B cell (primary cell): ENCODE results near the gene DIMT1. TPM values are rescaled to one million over a fixed set of nuclear protein-coding genes. Genes with fewer than 3 reads are reported as not detected.

ENCODE experiments used
- ATAC-seq: fragments of 200-7000 bp; cut with Tn5 transposase; one replicate; pipeline ENCODE4 v1.10.0; 2021; ENCODE audit warnings: low read depth, mild to moderate bottlenecking, moderate number of reproducible peaks, moderate library complexity
- CTCF ChIA-PET: fragments of 350-600 bp; sonication (Branson Sonifier 250); formaldehyde crosslinking; loops from one replicate; lab custom pipeline; 2021; ENCODE audit warnings: antibody characterized with exemption, inconsistent platforms; lab: Charles Lee
- POLR2A ChIA-PET: fragments of 350-600 bp; sonication (Branson Sonifier 250); formaldehyde crosslinking; loops from one replicate; lab custom pipeline; 2021; ENCODE audit warnings: antibody characterized with exemption; lab: Charles Lee
- DNase-seq: peaks from one replicate; pipeline ENCODE4 v3.0.0; 2013
- H2AFZ ChIP-seq: 2 replicates; pipeline ENCODE4 v1.6.1; 2012; ENCODE audit warnings: mild to moderate bottlenecking, low read depth, low read length; ENCODE audit not compliant: insufficient read depth, poor library complexity, severe bottlenecking
- H3K27ac ChIP-seq, 2 donors: 1 replicate in 1 of 2; 2 replicates in 1 of 2; pipeline ENCODE4 v1.5.1; 2012 to 2013; ENCODE audit warnings: low read length in 2 of 2, mild to moderate bottlenecking in 2 of 2, moderate library complexity in 1 of 2
- H3K27me3 ChIP-seq, 4 experiments: fragments of 200-600 bp in 1 of 4; sonication (generic) in 1 of 4; replicated peaks in 1 of 4; 1 replicate in 2 of 4; 2 replicates in 2 of 4; pipeline versions ENCODE4 v1.6.1 to v1.7.0; 2013 to 2016; ENCODE audit warnings: low read length in 3 of 4, mild to moderate bottlenecking in 2 of 4, mixed read lengths in 1 of 4, moderate library complexity in 1 of 4; ENCODE audit not compliant: insufficient read depth in 4 of 4, control insufficient read depth in 3 of 4; ENCODE audit errors: control extremely low read depth in 1 of 4
- H3K36me3 ChIP-seq, 2 experiments: replicated peaks in 1 of 2; 1 replicate in 1 of 2; 2 replicates in 1 of 2; pipeline versions ENCODE4 v1.6.1 to v1.7.1; 2013; ENCODE audit warnings: low read length in 1 of 2; ENCODE audit not compliant: insufficient read depth in 2 of 2, control insufficient read depth in 1 of 2; ENCODE audit errors: control extremely low read depth in 1 of 2, extremely low read depth in 1 of 2
- H3K4me1 ChIP-seq, 2 donors: fragments of 200-600 bp in 1 of 2; sonication (generic) in 1 of 2; 1 replicate in 1 of 2; 2 replicates in 1 of 2; pipeline versions ENCODE4 v1.5.1 to v1.6.1; 2013 to 2017; ENCODE audit warnings: low read length in 2 of 2; ENCODE audit not compliant: control insufficient read depth in 2 of 2, insufficient read depth in 2 of 2
- H3K4me2 ChIP-seq: replicated peaks from 2 replicates; pipeline ENCODE3; 2012; ENCODE audit warnings: mild to moderate bottlenecking, low read depth, low read length; ENCODE audit not compliant: poor library complexity, severe bottlenecking
- H3K4me3 ChIP-seq, 5 experiments: fragments of 200-600 bp in 1 of 5; sonication (generic) in 1 of 5; 1 replicate in 3 of 5; 2 replicates in 2 of 5; pipeline versions ENCODE4 v1.5.1 to v1.7.0; 2011 to 2016; ENCODE audit warnings: low read length in 4 of 5, mild to moderate bottlenecking in 4 of 5, low read depth in 2 of 5, control low read depth in 1 of 5, moderate library complexity in 1 of 5; ENCODE audit not compliant: insufficient read depth in 1 of 5; ENCODE audit errors: control extremely low read depth in 1 of 5, extremely low read depth in 1 of 5
- H3K79me2 ChIP-seq: fragments of 200-600 bp; sonication (generic); one replicate; pipeline ENCODE4 v1.6.0; 2016; ENCODE audit warnings: low read length; ENCODE audit not compliant: control insufficient read depth, insufficient read depth
- H3K9ac ChIP-seq: fragments of 200-600 bp; sonication (generic); 2 replicates; pipeline ENCODE4 v1.6.1; 2017; ENCODE audit warnings: mild to moderate bottlenecking, low read length, moderate library complexity
- H3K9me3 ChIP-seq, 3 donors: one replicate each; pipeline versions ENCODE4 v1.6.1 to v1.7.1; 2013; ENCODE audit warnings: low read length in 2 of 3; ENCODE audit not compliant: control insufficient read depth in 2 of 3, insufficient read depth in 1 of 3; ENCODE audit errors: control extremely low read depth in 1 of 3
- H4K20me1 ChIP-seq: 2 replicates; pipeline ENCODE4 v1.6.0; 2012; ENCODE audit warnings: mild to moderate bottlenecking, low read length; ENCODE audit not compliant: insufficient read depth, control insufficient read depth, poor library complexity, severe bottlenecking
- H3K27ac Mint-ChIP-seq: one replicate; pipeline ENCODE4 v1.8.0; 2021; ENCODE audit warnings: mixed read lengths
- H3K27me3 Mint-ChIP-seq: one replicate; pipeline ENCODE4 v1.8.0; 2021; ENCODE audit warnings: mixed read lengths
- H3K4me1 Mint-ChIP-seq: one replicate; pipeline ENCODE4 v1.8.0; 2021; ENCODE audit warnings: mixed read lengths
- H3K4me3 Mint-ChIP-seq: one replicate; pipeline ENCODE4 v1.8.0; 2021; ENCODE audit warnings: mixed read lengths
- H3K9me3 Mint-ChIP-seq: one replicate; pipeline ENCODE4 v1.8.0; 2022; ENCODE audit warnings: mixed read lengths; ENCODE audit not compliant: insufficient read depth
- EZH2 ChIP-seq: IDR thresholded peaks from 2 replicates; pipeline ENCODE4 v1.6.1; 2012; ENCODE audit warnings: borderline replicate concordance, low read depth, mild to moderate bottlenecking, moderate library complexity, low read length; ENCODE audit not compliant: insufficient read depth, poor library complexity, severe bottlenecking
- WGBS: methylation state at CpG from one replicate; pipeline ENCODE4 v1.1.5; 2013; ENCODE audit warnings: missing lambda C conversion rate; ENCODE audit not compliant: insufficient coverage; 5-methylcytosine and 5-hydroxymethylcytosine counted together
- intact Hi-C: fragments of 100-400 bp; cut with micrococcal nuclease; formaldehyde crosslinking; loops from one replicate; pipeline ENCODE4 v1.10.0; 2022
- polyA plus RNA-seq: library from polyadenylated mRNA; depleted of rRNA; stranded (reverse); fragments of >200 nt; gene quantifications from 2 replicates; pipeline ENCODE4 v1.2.3, GENCODE V29; 2012
- total RNA-seq, 2 donors: library from RNA; stranded (reverse); fragments of 120-200 nt in 1 of 2; gene quantifications; 1 replicate in 1 of 2; 2 replicates in 1 of 2; pipeline versions ENCODE4 v1.2.3 to v1.2.4, GENCODE V29; 2013 to 2022
- TF ChIP-seq, protein P1 (sequence below): fragments of 200-600 bp; IDR thresholded peaks from one replicate; pipeline ENCODE4 v1.8.0; 2022; ENCODE audit warnings: antibody characterized with exemption, mild to moderate bottlenecking

The DIMT1 gene
- total and polyA plus RNA-seq, 2 donors (not counting 1 experiment from before 2014, with no cell fraction given), result 16.0 to 20.7 TPM

DNA sequence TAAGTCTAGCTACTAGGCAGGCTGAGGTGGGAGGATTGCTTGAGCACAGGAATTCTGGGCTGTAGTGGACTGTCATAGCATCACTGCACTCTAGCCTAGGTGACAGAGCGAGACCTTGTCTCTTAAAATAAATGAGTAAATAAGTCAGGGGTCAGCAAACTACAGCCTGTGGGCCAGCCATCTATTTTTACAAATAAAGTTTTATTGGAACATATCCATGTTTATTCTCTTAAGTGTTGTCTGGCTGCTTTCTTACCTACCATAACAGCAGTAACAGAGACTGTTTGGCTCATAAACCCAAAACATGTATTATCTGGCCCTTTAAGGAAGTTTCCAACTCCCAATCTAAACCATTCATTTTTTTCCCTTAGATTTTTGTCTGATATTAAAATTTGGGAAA lies 29.6 kb downstream of the DIMT1 start:
- CTCF ChIA-PET, result no interaction called here
- intact Hi-C loops, result no loop called here
- WGBS, result no CpG with 5 or more reads among the region's 1 CpG

GRCh38 chr5:62373382-62373781 lies 30.3 kb downstream of the DIMT1 start:
- H3K9ac ChIP-seq, result no peak overlapping the region
- H2AFZ ChIP-seq, result no peak overlapping the region
- no peak for DNase-seq
- no peaks in the 10 kb centered on the region for H3K27me3 ChIP-seq
- TF ChIP-seq, protein P1, sequence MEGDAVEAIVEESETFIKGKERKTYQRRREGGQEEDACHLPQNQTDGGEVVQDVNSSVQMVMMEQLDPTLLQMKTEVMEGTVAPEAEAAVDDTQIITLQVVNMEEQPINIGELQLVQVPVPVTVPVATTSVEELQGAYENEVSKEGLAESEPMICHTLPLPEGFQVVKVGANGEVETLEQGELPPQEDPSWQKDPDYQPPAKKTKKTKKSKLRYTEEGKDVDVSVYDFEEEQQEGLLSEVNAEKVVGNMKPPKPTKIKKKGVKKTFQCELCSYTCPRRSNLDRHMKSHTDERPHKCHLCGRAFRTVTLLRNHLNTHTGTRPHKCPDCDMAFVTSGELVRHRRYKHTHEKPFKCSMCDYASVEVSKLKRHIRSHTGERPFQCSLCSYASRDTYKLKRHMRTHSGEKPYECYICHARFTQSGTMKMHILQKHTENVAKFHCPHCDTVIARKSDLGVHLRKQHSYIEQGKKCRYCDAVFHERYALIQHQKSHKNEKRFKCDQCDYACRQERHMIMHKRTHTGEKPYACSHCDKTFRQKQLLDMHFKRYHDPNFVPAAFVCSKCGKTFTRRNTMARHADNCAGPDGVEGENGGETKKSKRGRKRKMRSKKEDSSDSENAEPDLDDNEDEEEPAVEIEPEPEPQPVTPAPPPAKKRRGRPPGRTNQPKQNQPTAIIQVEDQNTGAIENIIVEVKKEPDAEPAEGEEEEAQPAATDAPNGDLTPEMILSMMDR, result no peak
- TF ChIP-seq EZH2, result no peak
- H3K27me3 Mint-ChIP-seq, result no peaks in the 10 kb centered on the region
- H3K79me2 ChIP-seq, result no peaks in the 10 kb centered on the region
- H3K9me3 Mint-ChIP-seq, result no peaks in the 10 kb centered on the region
- H3K4me3 Mint-ChIP-seq, result no peak overlapping the region
- intact Hi-C loops, result no loop called here
- ATAC-seq, result no peak
- ChIA-PET POLR2A (no interaction called here), CTCF (no interaction called here)
- no peak overlapping the region for H3K27ac Mint-ChIP-seq
- no peaks in the 10 kb centered on the region for H3K4me1 Mint-ChIP-seq
- H3K9me3 ChIP-seq, result no peaks in the 10 kb centered on the region
- H3K4me3 ChIP-seq, result no peak overlapping the region
- H3K36me3 ChIP-seq, result peaks cover 8 to 31% of the 10 kb centered on the region in 2 experiments
- no CpG with 5 or more reads among the region's 3 CpGs for WGBS
- no peaks in the 10 kb centered on the region for H3K4me1 ChIP-seq
- no peak overlapping the region for H3K27ac ChIP-seq
- H3K4me2 ChIP-seq, result no peak overlapping the region
- no peaks in the 10 kb centered on the region for H4K20me1 ChIP-seq

More for the DNA sequence above, 29.6 kb downstream of the DIMT1 start:
- peaks cover 8 to 34% of the 10 kb centered on the region in 2 experiments for H3K36me3 ChIP-seq
- no peaks in the 10 kb centered on the region for H3K27me3 ChIP-seq
- Mint-ChIP-seq H3K27ac (no peak overlapping the region), H3K27me3 (no peaks in the 10 kb centered on the region), H3K9me3 (no peaks in the 10 kb centered on the region), H3K4me3 (no peak overlapping the region), H3K4me1 (no peaks in the 10 kb centered on the region)
- H3K4me1 ChIP-seq, result no peaks in the 10 kb centered on the region
- no peak overlapping the region for H3K4me3 ChIP-seq
- no peaks in the 10 kb centered on the region for H4K20me1 ChIP-seq
- no peak overlapping the region for H2AFZ ChIP-seq
- ATAC-seq, result no peak
- DNase-seq, result no peak
- POLR2A ChIA-PET, result no interaction called here
- H3K9me3 ChIP-seq, result no peaks in the 10 kb centered on the region
- no peak for TF ChIP-seq EZH2
- TF ChIP-seq, protein P1, result no peak
- H3K79me2 ChIP-seq, result no peaks in the 10 kb centered on the region
- H3K9ac ChIP-seq, result no peak overlapping the region
- H3K27ac ChIP-seq, result no peak overlapping the region
- no peak overlapping the region for H3K4me2 ChIP-seq
